MCF 10A (cell line): ENCODE data around the gene BRD7. TPM values are rescaled to one million over a fixed set of nuclear protein-coding genes. Genes with fewer than 3 reads are reported as not detected.

Source experiments
- BruUV-seq: library from RNA; stranded (reverse); fragments of 400-500 nt; replicated peaks from 2 replicates; lab custom pipeline; 2021; lab: Mats Ljungman, UMichigan
- CTCF ChIA-PET: fragments of 300-600 bp; sonication (Branson Sonifier 250); formaldehyde crosslinking; extraction: SDS; loops from one replicate; lab custom pipeline; 2021; ENCODE audit warnings: antibody characterized with exemption, inconsistent platforms; lab: Yijun Ruan, JAX
- POLR2A ChIA-PET: fragments of 300-600, 350-650 bp; sonication (Branson Sonifier 250); formaldehyde crosslinking; extraction: SDS; loops from one replicate; lab custom pipeline; 2020; ENCODE audit warnings: antibody characterized with exemption, inconsistent platforms; lab: Yijun Ruan, JAX
- DNase-seq: peaks from one replicate; pipeline ENCODE4 v3.0.0-alpha.2; 2018; ENCODE audit not compliant: unreplicated experiment
- H3K27ac Mint-ChIP-seq: one replicate; pipeline ENCODE4 v1.8.0; 2022; ENCODE audit warnings: mild to moderate bottlenecking, low read depth, mixed read lengths; ENCODE audit not compliant: unreplicated experiment
- H3K27me3 Mint-ChIP-seq: one replicate; pipeline ENCODE4 v1.8.0; 2022; ENCODE audit warnings: mixed read lengths; ENCODE audit not compliant: insufficient read depth, unreplicated experiment
- H3K36me3 Mint-ChIP-seq: one replicate; pipeline ENCODE4 v1.8.0; 2022; ENCODE audit warnings: mild to moderate bottlenecking, moderate library complexity, mixed read lengths; ENCODE audit not compliant: insufficient read depth, unreplicated experiment
- H3K4me1 Mint-ChIP-seq: one replicate; pipeline ENCODE4 v1.8.0; 2022; ENCODE audit warnings: mixed read lengths; ENCODE audit not compliant: insufficient read depth, unreplicated experiment
- H3K4me3 Mint-ChIP-seq: one replicate; pipeline ENCODE4 v1.8.0; 2022; ENCODE audit warnings: mild to moderate bottlenecking, moderate library complexity, mixed read lengths; ENCODE audit not compliant: unreplicated experiment
- H3K9me3 Mint-ChIP-seq: one replicate; pipeline ENCODE4 v1.8.0; 2022; ENCODE audit warnings: mixed read lengths; ENCODE audit not compliant: unreplicated experiment
- intact Hi-C: fragments of 100-400 bp; cut with micrococcal nuclease; formaldehyde crosslinking; loops from 2 replicates; pipeline ENCODE4 v1.14.1; 2022
- total RNA-seq: library from RNA; stranded (reverse); gene quantifications from 2 replicates; pipeline ENCODE4 v1.2.3, GENCODE V29; 2022
- TF ChIP-seq, protein P1 (sequence below): fragments of 200-600 bp; IDR thresholded peaks from one replicate; pipeline ENCODE4 v1.8.0; 2022; ENCODE audit warnings: antibody characterized with exemption, mild to moderate bottlenecking; ENCODE audit not compliant: unreplicated experiment

BRD7 gene
- total RNA-seq, 1 experiment from 2014 or later = 75.9 TPM

DNA sequence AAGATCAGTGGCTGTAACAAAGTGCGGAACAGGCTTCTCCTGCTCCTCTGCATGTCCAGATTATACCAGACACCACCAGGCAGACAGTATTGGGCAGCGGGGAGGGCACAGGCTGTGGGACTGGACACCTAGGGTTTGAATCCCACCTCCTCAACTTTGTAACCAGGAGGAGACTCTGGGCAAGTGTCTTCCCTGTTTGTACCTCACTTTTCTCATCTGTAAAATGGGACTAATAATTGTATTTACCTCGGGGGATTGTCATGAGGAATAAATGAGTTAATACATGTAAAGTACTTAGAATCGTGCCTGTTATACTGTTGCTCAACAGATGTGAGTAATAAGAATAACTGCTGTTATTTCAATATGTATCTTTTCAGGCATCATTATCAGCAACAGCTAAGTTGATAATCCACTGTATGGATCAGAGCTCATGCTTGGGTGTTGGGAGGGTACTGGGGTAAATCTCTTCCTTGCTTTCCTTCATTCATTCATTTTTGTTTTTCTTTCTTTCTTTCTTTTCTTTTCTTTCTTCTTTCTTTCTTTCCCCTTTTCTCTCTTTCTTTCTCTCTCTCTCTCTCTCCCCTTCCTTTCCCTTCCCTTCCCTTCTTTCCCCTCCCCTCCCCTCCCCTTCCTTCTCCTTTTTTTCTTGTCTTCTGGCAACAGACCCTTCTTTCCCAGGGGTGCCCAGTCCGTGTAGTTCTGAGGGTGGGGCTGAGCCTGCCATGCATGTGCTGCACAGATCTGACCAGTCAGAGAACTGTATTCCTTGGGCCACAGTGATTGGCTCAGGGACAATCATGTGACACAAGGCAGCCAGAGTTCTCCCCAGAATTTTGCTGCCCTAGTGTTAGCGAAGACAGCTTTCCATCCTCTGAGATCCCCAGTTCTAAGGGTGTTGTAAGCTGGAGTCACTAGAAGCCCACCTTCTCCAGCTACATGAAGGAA, 25.3 kb upstream of the BRD7 start:
- Mint-ChIP-seq H3K4me3 (no peak overlapping the region), H3K36me3 (no peaks in the 10 kb centered on the region), H3K4me1 (peaks cover 28% of the 10 kb centered on the region), H3K27me3 (no peaks in the 10 kb centered on the region), H3K9me3 (no peaks in the 10 kb centered on the region), H3K27ac (no peak overlapping the region)
- intact Hi-C loops = no loop called here
- no peak for DNase-seq
- CTCF ChIA-PET = interaction anchor here (0.6 to 1.9 kb wide), 7 partner anchors 10 to 278 kb away, joined by 3 to 6 read pairs (median 5); no protein-coding TSS in a partner anchor
- BruUV-seq = no TSS peak
- POLR2A ChIA-PET = interaction anchor here (0.8 to 1.4 kb wide), 2 partner anchors 33 to 38 kb away, joined by 3 read pairs; no protein-coding TSS in a partner anchor
- TF ChIP-seq, protein P1, sequence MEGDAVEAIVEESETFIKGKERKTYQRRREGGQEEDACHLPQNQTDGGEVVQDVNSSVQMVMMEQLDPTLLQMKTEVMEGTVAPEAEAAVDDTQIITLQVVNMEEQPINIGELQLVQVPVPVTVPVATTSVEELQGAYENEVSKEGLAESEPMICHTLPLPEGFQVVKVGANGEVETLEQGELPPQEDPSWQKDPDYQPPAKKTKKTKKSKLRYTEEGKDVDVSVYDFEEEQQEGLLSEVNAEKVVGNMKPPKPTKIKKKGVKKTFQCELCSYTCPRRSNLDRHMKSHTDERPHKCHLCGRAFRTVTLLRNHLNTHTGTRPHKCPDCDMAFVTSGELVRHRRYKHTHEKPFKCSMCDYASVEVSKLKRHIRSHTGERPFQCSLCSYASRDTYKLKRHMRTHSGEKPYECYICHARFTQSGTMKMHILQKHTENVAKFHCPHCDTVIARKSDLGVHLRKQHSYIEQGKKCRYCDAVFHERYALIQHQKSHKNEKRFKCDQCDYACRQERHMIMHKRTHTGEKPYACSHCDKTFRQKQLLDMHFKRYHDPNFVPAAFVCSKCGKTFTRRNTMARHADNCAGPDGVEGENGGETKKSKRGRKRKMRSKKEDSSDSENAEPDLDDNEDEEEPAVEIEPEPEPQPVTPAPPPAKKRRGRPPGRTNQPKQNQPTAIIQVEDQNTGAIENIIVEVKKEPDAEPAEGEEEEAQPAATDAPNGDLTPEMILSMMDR = no peak

DNA sequence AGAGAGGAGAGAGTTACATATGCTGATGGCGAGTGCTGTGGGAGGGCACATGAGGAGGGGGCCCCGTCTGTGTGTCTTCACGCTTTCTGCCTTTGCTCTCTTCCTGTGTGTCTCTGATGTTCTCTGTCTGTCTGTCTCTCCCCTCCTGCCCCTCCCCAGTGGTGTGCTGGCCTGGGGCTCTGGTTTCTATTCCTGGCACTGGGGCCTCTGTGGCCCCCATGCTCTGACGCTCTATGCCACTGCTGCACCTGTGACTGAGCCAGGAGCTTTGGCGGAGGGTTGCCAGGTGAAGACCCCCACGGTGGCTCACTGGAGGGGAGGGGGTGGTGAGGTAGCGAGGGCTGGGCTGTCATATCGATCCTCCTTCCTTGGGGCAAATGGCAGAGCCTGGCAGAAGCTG, 24.6 kb upstream of the BRD7 start:
- POLR2A ChIA-PET = interaction anchor here (0.8 to 1.4 kb wide), 2 partner anchors 32 to 37 kb away, joined by 3 read pairs; no protein-coding TSS in a partner anchor
- no peaks in the 10 kb centered on the region for H3K9me3 Mint-ChIP-seq
- DNase-seq = no peak
- intact Hi-C loops = no loop called here
- no TSS peak for BruUV-seq
- H3K4me1 Mint-ChIP-seq = peaks cover 26% of the 10 kb centered on the region
- H3K4me3 Mint-ChIP-seq = no peak overlapping the region
- no peaks in the 10 kb centered on the region for H3K27me3 Mint-ChIP-seq
- H3K27ac Mint-ChIP-seq = no peak overlapping the region
- no peaks in the 10 kb centered on the region for H3K36me3 Mint-ChIP-seq
- CTCF ChIA-PET = interaction anchor here (1.2 kb wide), 1 partner anchor 19 kb away, joined by 6 read pairs; no protein-coding TSS in a partner anchor
- TF ChIP-seq, protein P1 = no peak

DNA sequence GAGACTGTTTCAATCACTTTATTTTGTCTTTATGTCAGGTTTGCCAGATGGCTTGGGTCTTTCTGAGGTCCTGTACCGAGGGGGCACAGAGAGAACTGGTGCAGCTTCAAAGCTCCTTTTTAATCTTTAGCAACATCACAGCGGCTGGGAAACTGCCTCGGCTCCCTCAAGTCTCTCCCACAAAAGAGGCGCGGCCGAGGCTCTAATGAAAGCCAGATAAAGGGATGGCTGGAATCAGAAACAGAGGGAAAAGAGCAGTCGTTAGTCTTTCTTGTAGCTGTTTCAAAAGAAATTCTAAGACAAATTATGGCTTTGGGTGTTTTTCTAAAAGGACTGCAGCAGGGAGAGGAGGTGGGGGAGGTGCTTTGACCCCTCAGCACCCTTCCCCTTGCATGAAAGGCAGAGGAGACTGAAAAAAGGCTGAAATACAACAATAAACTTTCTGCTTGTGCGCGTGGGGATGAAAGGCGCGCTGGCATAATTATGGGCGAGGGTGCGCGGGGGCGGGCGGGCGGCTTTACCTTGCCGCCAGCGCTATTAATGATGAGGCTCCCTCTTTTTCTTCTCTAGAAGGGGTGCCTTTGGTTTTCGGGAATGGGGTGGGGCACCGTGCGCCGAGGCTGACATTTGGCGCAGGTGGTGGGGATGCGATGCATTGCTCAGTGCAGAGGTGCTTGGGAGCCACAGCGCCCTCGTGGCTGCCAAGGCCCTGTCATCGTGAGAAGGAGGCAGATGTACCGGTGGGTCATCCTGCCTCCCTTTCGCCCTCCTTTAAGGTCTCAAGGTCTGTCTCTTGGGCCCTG, 22.3 kb upstream of the BRD7 start:
- POLR2A ChIA-PET = interaction anchor here (0.8 kb wide), 1 partner anchor 447 kb away, joined by 4 read pairs; no protein-coding TSS in a partner anchor
- Mint-ChIP-seq H3K9me3 (no peaks in the 10 kb centered on the region), H3K27me3 (no peaks in the 10 kb centered on the region), H3K4me3 (no peak overlapping the region), H3K27ac (no peak overlapping the region), H3K4me1 (peaks cover 13% of the 10 kb centered on the region), H3K36me3 (no peaks in the 10 kb centered on the region)
- no peak for DNase-seq
- CTCF ChIA-PET = interaction anchor here (0.5 to 1.1 kb wide), 4 partner anchors 47 to 271 kb away, joined by 3 to 4 read pairs (median 3); no protein-coding TSS in a partner anchor
- TF ChIP-seq, protein P1 = no peak
- no TSS peak for BruUV-seq
- intact Hi-C loops = no loop called here
